Breast epithelium (tissue), 4 donors: Measurements from ENCODE around the gene FAM163B. TPM values are rescaled to one million over a fixed set of nuclear protein-coding genes. Genes with fewer than 3 reads are reported as not detected.

Experiments
- DNase-seq, 2 donors: peaks; one replicate each; pipeline ENCODE4 v3.0.0-alpha.2; 2019; ENCODE audit warnings: low spot score in 2 of 2
- H3K27ac ChIP-seq, 2 donors: fragments of 200-600 bp; sonication (generic) in 1 of 2; one replicate each; pipeline ENCODE4 v1.5.1; 2016 to 2019; ENCODE audit warnings: mild to moderate bottlenecking in 1 of 2
- H3K27me3 ChIP-seq, 2 donors: fragments of 200-600 bp; sonication (generic) in 1 of 2; one replicate each; pipeline versions ENCODE4 v1.5.1 to v1.6.0; 2017 to 2019; ENCODE audit warnings: control low read depth in 1 of 2, mild to moderate bottlenecking in 1 of 2
- H3K36me3 ChIP-seq: fragments of 200-600 bp; one replicate; pipeline ENCODE4 v1.5.1; 2019
- H3K4me1 ChIP-seq, 2 donors: fragments of 200-600 bp; sonication (generic); one replicate each; pipeline ENCODE4 v1.5.1; 2016 to 2019; ENCODE audit warnings: control low read depth in 1 of 2
- H3K4me3 ChIP-seq, 3 donors: fragments of 200-600 bp; sonication (generic); 1 replicate in 2 of 3; 2 replicates in 1 of 3; pipeline ENCODE4 v1.5.1; 2016 to 2019; ENCODE audit warnings: mild to moderate bottlenecking in 3 of 3, moderate library complexity in 2 of 3
- H3K9me3 ChIP-seq, 2 donors: fragments of 200-600 bp; sonication (generic) in 1 of 2; one replicate each; pipeline ENCODE4 v1.5.1; 2016 to 2019; ENCODE audit warnings: control low read depth in 1 of 2
- POLR2A ChIP-seq: fragments of 450-650 bp; IDR thresholded peaks from one replicate; pipeline ENCODE4 v1.6.1; 2016; ENCODE audit warnings: antibody characterized with exemption, mild to moderate bottlenecking, moderate library complexity
- POLR2AphosphoS5 ChIP-seq, 3 donors: sonication (generic); formaldehyde crosslinking; IDR thresholded peaks; one replicate each; pipeline ENCODE4 v1.6.1; 2017; ENCODE audit warnings: antibody characterized with exemption in 3 of 3
- intact Hi-C: fragments of 100-400 bp; cut with DNase I; formaldehyde crosslinking; loops from one replicate; pipeline ENCODE4 v1.15.1; 2023; ENCODE audit warnings: low total_unique reads
- total RNA-seq, 3 donors: library from RNA; depleted of rRNA; stranded (reverse); fragments of >200 nt; gene quantifications; one replicate each; pipeline ENCODE4 v1.1.0, GENCODE V29; 2016
- TF ChIP-seq, protein P1 (sequence below), 3 donors: fragments of 450-650 bp; IDR thresholded peaks; one replicate each; pipeline ENCODE4 v1.5.1; 2016 to 2017; ENCODE audit warnings: antibody characterized with exemption in 3 of 3, mild to moderate bottlenecking in 3 of 3, moderate library complexity in 3 of 3

FAM163B gene
- total RNA-seq, 3 donors from 2014 or later, result not detected

DNA sequence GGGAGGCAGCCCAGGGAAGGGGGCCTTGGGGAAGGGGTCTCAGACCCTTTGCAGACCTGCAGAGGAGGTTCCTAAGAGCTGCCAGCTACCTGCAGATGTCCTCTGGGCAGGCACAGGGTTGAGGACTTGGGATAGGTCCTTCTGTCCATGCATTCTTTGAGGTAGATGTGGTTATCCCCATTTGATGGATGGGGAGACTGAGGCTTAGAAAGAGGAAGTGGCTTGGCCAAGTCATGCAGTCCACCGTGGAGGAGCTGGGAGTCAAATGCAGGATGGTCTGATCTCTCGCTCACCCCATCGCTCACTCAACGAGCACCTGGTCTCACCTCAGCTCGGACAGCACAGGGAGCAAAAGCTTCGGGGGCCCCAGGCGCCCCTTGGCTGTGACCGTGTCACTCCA, 54.5 kb downstream of the FAM163B start:
- intact Hi-C loops, result no loop called here
- H3K27me3 ChIP-seq, result no peaks in the 10 kb centered on the region
- DNase-seq, result no peak
- no peak overlapping the region for H3K27ac ChIP-seq
- no peak overlapping the region for H3K4me3 ChIP-seq
- H3K9me3 ChIP-seq, result no peaks in the 10 kb centered on the region
- no peaks in the 10 kb centered on the region for H3K4me1 ChIP-seq
- TF ChIP-seq, protein P1, sequence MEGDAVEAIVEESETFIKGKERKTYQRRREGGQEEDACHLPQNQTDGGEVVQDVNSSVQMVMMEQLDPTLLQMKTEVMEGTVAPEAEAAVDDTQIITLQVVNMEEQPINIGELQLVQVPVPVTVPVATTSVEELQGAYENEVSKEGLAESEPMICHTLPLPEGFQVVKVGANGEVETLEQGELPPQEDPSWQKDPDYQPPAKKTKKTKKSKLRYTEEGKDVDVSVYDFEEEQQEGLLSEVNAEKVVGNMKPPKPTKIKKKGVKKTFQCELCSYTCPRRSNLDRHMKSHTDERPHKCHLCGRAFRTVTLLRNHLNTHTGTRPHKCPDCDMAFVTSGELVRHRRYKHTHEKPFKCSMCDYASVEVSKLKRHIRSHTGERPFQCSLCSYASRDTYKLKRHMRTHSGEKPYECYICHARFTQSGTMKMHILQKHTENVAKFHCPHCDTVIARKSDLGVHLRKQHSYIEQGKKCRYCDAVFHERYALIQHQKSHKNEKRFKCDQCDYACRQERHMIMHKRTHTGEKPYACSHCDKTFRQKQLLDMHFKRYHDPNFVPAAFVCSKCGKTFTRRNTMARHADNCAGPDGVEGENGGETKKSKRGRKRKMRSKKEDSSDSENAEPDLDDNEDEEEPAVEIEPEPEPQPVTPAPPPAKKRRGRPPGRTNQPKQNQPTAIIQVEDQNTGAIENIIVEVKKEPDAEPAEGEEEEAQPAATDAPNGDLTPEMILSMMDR (IDR thresholded peaks at IDR 0.05), result no peak
- no peak for TF ChIP-seq POLR2A
- no peak for TF ChIP-seq POLR2AphosphoS5 (IDR thresholded peaks at IDR 0.05)
- H3K36me3 ChIP-seq, result no peaks in the 10 kb centered on the region

DNA sequence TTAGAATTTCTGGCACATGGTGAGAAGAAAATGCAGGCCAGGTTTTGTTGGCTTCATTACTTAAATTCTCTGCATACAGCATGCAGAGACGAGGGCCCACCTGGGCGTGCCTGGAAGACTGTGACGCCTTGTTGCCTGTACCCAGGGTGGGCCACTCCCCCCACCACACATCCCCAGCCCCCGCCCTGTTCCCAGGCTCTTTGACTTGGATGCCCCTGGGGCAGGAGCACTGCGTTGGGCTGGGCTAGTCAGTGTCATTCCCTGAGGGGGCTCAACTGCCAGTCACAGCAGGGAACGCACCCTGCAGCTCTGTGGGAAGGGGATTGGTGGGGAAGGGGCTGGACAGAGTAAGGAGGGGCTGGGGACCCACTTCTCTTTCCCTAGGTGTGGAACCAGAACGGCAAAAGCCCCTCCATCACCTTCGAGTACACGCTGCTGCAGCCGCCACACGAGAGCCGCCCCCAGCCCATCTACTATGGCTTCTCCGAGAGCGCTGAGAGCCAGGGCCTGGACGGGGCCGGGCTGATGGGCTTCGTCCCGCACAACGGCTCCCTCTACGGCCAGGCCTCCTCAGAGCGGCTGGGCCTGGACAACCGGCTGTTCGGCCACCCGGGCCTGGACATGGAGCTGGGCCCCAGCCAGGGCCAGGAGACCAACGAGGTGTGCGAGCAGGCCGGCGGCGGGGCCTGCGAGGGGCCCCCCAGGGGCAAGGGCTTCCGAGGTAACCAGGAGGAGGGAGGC, 55.0 kb downstream of the FAM163B start:
- H3K4me3 ChIP-seq, result no peak overlapping the region
- intact Hi-C loops, result no loop called here
- no peak overlapping the region for H3K27ac ChIP-seq
- TF ChIP-seq POLR2A (no peak), POLR2AphosphoS5 (IDR thresholded peaks at IDR 0.05) (no peak)
- no peaks in the 10 kb centered on the region for H3K4me1 ChIP-seq
- H3K9me3 ChIP-seq, result no peaks in the 10 kb centered on the region
- H3K36me3 ChIP-seq, result no peaks in the 10 kb centered on the region
- DNase-seq, result no peak
- no peaks in the 10 kb centered on the region for H3K27me3 ChIP-seq

DNA sequence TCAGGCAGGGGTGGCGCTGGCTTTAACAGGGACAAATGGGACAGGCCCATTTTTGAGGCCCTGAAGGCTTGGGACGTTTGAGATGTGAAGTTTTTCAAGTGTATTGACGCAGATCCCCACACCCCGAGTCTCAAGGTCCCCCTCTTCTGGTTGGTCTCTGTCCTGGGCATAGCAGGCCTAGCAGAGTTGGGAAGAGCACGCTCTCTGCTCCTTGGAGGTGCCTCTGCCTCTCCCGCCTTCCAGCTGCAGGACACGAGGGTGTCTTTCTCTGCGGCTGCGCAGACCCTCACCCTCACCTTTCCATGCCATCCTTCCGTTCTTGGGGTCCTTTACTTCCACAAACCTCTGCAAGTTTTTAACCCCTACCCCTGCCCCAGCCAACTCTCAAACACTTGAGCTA, 56.1 kb downstream of the FAM163B start:
- no peaks in the 10 kb centered on the region for H3K27me3 ChIP-seq
- H3K4me1 ChIP-seq, result no peaks in the 10 kb centered on the region
- H3K36me3 ChIP-seq, result no peaks in the 10 kb centered on the region
- no peaks in the 10 kb centered on the region for H3K9me3 ChIP-seq
- H3K27ac ChIP-seq, result no peak overlapping the region
- no peak for TF ChIP-seq POLR2A
- TF ChIP-seq, protein P1 (IDR thresholded peaks at IDR 0.05), result no peak
- TF ChIP-seq POLR2AphosphoS5 (IDR thresholded peaks at IDR 0.05), result no peak
- no peak for DNase-seq
- intact Hi-C loops, result no loop called here
- H3K4me3 ChIP-seq, result no peak overlapping the region

DNA sequence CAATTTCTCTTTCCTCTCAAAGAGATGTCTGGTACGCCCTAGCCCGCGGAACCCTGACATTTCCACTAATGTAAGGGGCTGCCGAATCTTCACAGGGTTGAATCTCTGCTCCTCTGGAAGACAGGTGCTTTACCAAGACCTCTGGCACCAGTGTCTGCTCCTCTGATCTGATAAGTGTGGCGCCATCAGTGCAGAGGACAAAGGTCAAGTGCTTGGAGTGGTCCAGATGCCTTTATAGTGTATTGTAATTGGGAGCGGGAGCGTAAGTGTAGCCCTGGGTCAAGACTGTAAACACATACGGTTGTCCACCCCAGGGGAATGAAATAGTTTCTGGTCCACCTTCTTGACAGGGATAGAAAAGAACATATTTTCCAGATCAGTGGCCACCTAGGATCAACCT, 57.0 kb downstream of the FAM163B start:
- Histone ChIP-seq H3K4me1 (no peaks in the 10 kb centered on the region), H3K4me3 (no peak overlapping the region), H3K9me3 (no peaks in the 10 kb centered on the region), H3K27ac (no peak overlapping the region), H3K27me3 (no peaks in the 10 kb centered on the region), H3K36me3 (no peaks in the 10 kb centered on the region)
- TF ChIP-seq POLR2A (no peak), POLR2AphosphoS5 (IDR thresholded peaks at IDR 0.05) (no peak)
- TF ChIP-seq, protein P1 (IDR thresholded peaks at IDR 0.05), result no peak
- intact Hi-C loops, result no loop called here
- no peak for DNase-seq

DNA sequence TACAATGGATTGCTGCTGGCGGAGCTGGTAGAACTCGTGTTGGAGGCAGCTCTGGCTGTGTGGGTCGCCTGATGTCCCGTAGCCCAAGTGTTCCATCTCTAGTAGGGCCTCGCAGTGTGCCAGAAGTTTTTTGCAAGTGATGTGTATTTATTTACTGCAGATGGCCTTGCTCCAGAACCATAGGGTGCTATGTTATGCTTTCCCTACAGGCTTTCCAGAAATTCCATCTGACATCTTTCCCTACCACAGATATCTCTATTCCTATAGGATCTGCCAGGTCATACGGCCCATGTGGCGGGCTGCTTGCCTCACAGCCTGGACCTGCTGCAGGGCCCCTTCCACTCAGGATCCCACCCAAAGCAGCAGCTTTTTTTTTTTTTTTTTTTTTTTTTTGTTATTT, 57.7 kb downstream of the FAM163B start:
- no peak for TF ChIP-seq POLR2A
- TF ChIP-seq, protein P1 (IDR thresholded peaks at IDR 0.05), result no peak
- no peak for TF ChIP-seq POLR2AphosphoS5 (IDR thresholded peaks at IDR 0.05)
- Histone ChIP-seq H3K27me3 (no peaks in the 10 kb centered on the region), H3K9me3 (no peaks in the 10 kb centered on the region), H3K27ac (no peak overlapping the region), H3K36me3 (no peaks in the 10 kb centered on the region), H3K4me1 (no peaks in the 10 kb centered on the region), H3K4me3 (no peak overlapping the region)
- intact Hi-C loops, result no loop called here
- DNase-seq, result no peak
